ENCODE data around the gene ROGDI.

- TF ChIP-seq POLR2AphosphoS5 (IDR thresholded peaks at IDR 0.05): no peak
- TF ChIP-seq POLR2A (IDR thresholded peaks at IDR 0.05): no peak
Observed at GRCh38 chr16:4792951-4793513, 9.4 kb downstream of the ROGDI start.

Data from suprapubic skin (tissue), 4 donors.